Effector memory CD4-positive, alpha-beta T cell (primary cell): ENCODE data around the gene SULT1C4.

Source experiments
- DNase-seq, 3 donors: peaks; one replicate each; pipeline ENCODE4 v3.0.0-alpha.2; 2020
- H3K27ac ChIP-seq: 2 replicates; pipeline ENCODE4 v1.7.0; 2013; ENCODE audit warnings: mild to moderate bottlenecking, low read length, moderate library complexity; ENCODE audit not compliant: insufficient read depth, poor library complexity, severe bottlenecking
- H3K27me3 ChIP-seq: replicated peaks from 2 replicates; pipeline ENCODE4 v1.7.0; 2013; ENCODE audit warnings: mild to moderate bottlenecking, low read length; ENCODE audit not compliant: insufficient read depth, control insufficient read depth, poor library complexity, severe bottlenecking
- H3K36me3 ChIP-seq: 2 replicates; pipeline ENCODE4 v1.7.0; 2013; ENCODE audit warnings: mild to moderate bottlenecking, low read length, moderate library complexity; ENCODE audit not compliant: control insufficient read depth, insufficient read depth
- H3K4me1 ChIP-seq: 2 replicates; pipeline ENCODE4 v1.7.0; 2013; ENCODE audit warnings: low read length, mild to moderate bottlenecking; ENCODE audit not compliant: control insufficient read depth, insufficient read depth, poor library complexity, severe bottlenecking
- H3K4me3 ChIP-seq: 2 replicates; pipeline ENCODE4 v1.7.0; 2013; ENCODE audit warnings: low read length, low read depth, mild to moderate bottlenecking; ENCODE audit not compliant: insufficient read depth, poor library complexity, severe bottlenecking
- H3K9me3 ChIP-seq: 2 replicates; pipeline ENCODE4 v1.7.0; 2013; ENCODE audit warnings: mild to moderate bottlenecking, low read length, moderate library complexity; ENCODE audit not compliant: control insufficient read depth
- total RNA-seq, 3 donors: gene quantifications; one replicate each; lab custom pipeline; 2026; lab: John Stamatoyannopoulos, UW

SULT1C4 gene
- total RNA-seq: 0 reads per million in 3 donors

GRCh38 chr2:108377815-108378630 is at the start of gene SULT1C4:
Gene SULT1C4, plus strand, starts transcription at chr2:108377954. Its CDS starts 384 bp downstream, at chr2:108378338.
- H3K36me3 ChIP-seq: no peaks in the 10 kb centered on the region
- no peak within 1 kb of the TSS for H3K4me3 ChIP-seq
- H3K9me3 ChIP-seq: no peaks in the 10 kb centered on the region
- H3K27me3 ChIP-seq: no peaks in the 10 kb centered on the region
- DNase-seq: no peak
- H3K27ac ChIP-seq: no peak within 1 kb of the TSS
- no peaks in the 10 kb centered on the region for H3K4me1 ChIP-seq

GRCh38 chr2:108329771-108330170 is 48.0 kb upstream of the SULT1C4 start:
- H3K4me1 ChIP-seq: no peaks in the 10 kb centered on the region
- no peak overlapping the region for H3K27ac ChIP-seq
- H3K4me3 ChIP-seq: no peak overlapping the region
- H3K36me3 ChIP-seq: no peaks in the 10 kb centered on the region
- no peaks in the 10 kb centered on the region for H3K9me3 ChIP-seq
- no peaks in the 10 kb centered on the region for H3K27me3 ChIP-seq
- DNase-seq: no peak

- Histone ChIP-seq H3K9me3 (no peaks in the 10 kb centered on the region), H3K36me3 (no peaks in the 10 kb centered on the region), H3K4me1 (no peaks in the 10 kb centered on the region), H3K4me3 (no peak overlapping the region), H3K27me3 (no peaks in the 10 kb centered on the region), H3K27ac (no peak overlapping the region)
- no peak for DNase-seq
These were observed 46.8 kb upstream of the SULT1C4 start for GRCh38 chr2:108330979-108331378.

- Histone ChIP-seq H3K27me3 (no peaks in the 10 kb centered on the region), H3K4me1 (no peaks in the 10 kb centered on the region), H3K36me3 (no peaks in the 10 kb centered on the region), H3K9me3 (no peaks in the 10 kb centered on the region), H3K4me3 (no peak overlapping the region), H3K27ac (no peak overlapping the region)
- DNase-seq: no peak
These were observed 31.8 kb upstream of the SULT1C4 start for GRCh38 chr2:108345951-108346350.

GRCh38 chr2:108346827-108347226 is 30.9 kb upstream of the SULT1C4 start:
- no peaks in the 10 kb centered on the region for H3K9me3 ChIP-seq
- DNase-seq: no peak

GRCh38 chr2:108347786-108348185 is 30.0 kb upstream of the SULT1C4 start:
- Histone ChIP-seq H3K36me3 (no peaks in the 10 kb centered on the region), H3K4me1 (no peaks in the 10 kb centered on the region), H3K27me3 (no peaks in the 10 kb centered on the region), H3K9me3 (no peaks in the 10 kb centered on the region), H3K27ac (no peak overlapping the region), H3K4me3 (no peak overlapping the region)
- DNase-seq: no peak

More at GRCh38 chr2:108346827-108347226, 30.9 kb upstream of the SULT1C4 start:
- no peaks in the 10 kb centered on the region for H3K4me1 ChIP-seq
- no peaks in the 10 kb centered on the region for H3K27me3 ChIP-seq
- no peaks in the 10 kb centered on the region for H3K36me3 ChIP-seq
- H3K27ac ChIP-seq: no peak overlapping the region
- no peak overlapping the region for H3K4me3 ChIP-seq

GRCh38 chr2:108348816-108349570 is 28.8 kb upstream of the SULT1C4 start:
- H3K36me3 ChIP-seq: no peaks in the 10 kb centered on the region
- no peaks in the 10 kb centered on the region for H3K9me3 ChIP-seq
- no peak overlapping the region for H3K27ac ChIP-seq
- no peaks in the 10 kb centered on the region for H3K4me1 ChIP-seq
- DNase-seq: no peak
- H3K4me3 ChIP-seq: no peak overlapping the region
- H3K27me3 ChIP-seq: no peaks in the 10 kb centered on the region

- no peaks in the 10 kb centered on the region for H3K9me3 ChIP-seq
- no peak for DNase-seq
These were observed 28.2 kb upstream of the SULT1C4 start for GRCh38 chr2:108349571-108349928.

GRCh38 chr2:108351889-108352288 is 25.9 kb upstream of the SULT1C4 start:
- Histone ChIP-seq H3K4me1 (no peaks in the 10 kb centered on the region), H3K4me3 (no peak overlapping the region), H3K27ac (no peak overlapping the region), H3K9me3 (no peaks in the 10 kb centered on the region), H3K36me3 (no peaks in the 10 kb centered on the region), H3K27me3 (no peaks in the 10 kb centered on the region)
- no peak for DNase-seq

More at GRCh38 chr2:108349571-108349928, 28.2 kb upstream of the SULT1C4 start:
- no peaks in the 10 kb centered on the region for H3K4me1 ChIP-seq
- H3K27ac ChIP-seq: no peak overlapping the region
- H3K4me3 ChIP-seq: no peak overlapping the region
- H3K36me3 ChIP-seq: no peaks in the 10 kb centered on the region
- no peaks in the 10 kb centered on the region for H3K27me3 ChIP-seq

GRCh38 chr2:108354136-108354535 is 23.6 kb upstream of the SULT1C4 start:
- Histone ChIP-seq H3K9me3 (no peaks in the 10 kb centered on the region), H3K4me3 (no peak overlapping the region), H3K27me3 (no peaks in the 10 kb centered on the region), H3K4me1 (no peaks in the 10 kb centered on the region), H3K27ac (no peak overlapping the region), H3K36me3 (no peaks in the 10 kb centered on the region)
- DNase-seq: no peak
